Keratinocyte (primary cell): ENCODE data around the gene HOXA11. TPM values are rescaled to one million over a fixed set of nuclear protein-coding genes. Genes with fewer than 3 reads are reported as not detected.

Source experiments
- DNase-seq: peaks from one replicate; pipeline ENCODE4 v3.0.0-alpha.2; 2011; ENCODE audit warnings: low read depth, missing footprints, low spot score
- FAIRE-seq: peaks from 2 replicates; lab custom pipeline; 2011; peaks lifted over from hg19 to GRCh38; lab: Jason Lieb, UNC
- H2AFZ ChIP-seq: 2 replicates; pipeline ENCODE4 v1.6.0; 2012; ENCODE audit warnings: low read length, control low read depth, inconsistent platforms; ENCODE audit not compliant: control insufficient read depth
- H3K27ac ChIP-seq: 2 replicates; pipeline ENCODE4 v1.5.1; 2011; ENCODE audit warnings: low read length; ENCODE audit not compliant: control insufficient read depth, insufficient read depth
- H3K27me3 ChIP-seq: 3 replicates; pipeline ENCODE4 v1.6.0; 2011; ENCODE audit warnings: low read length; ENCODE audit not compliant: control insufficient read depth, insufficient read depth; ENCODE audit errors: extremely low read depth
- H3K36me3 ChIP-seq, 2 experiments: 2 replicates in 1 of 2; 3 replicates in 1 of 2; pipeline ENCODE4 v1.5.1; 2011; ENCODE audit warnings: low read length in 2 of 2, mild to moderate bottlenecking in 1 of 2; ENCODE audit not compliant: control insufficient read depth in 2 of 2, insufficient read depth in 2 of 2; ENCODE audit errors: extremely low read depth in 1 of 2
- H3K4me1 ChIP-seq: 3 replicates; pipeline ENCODE4 v1.5.1; 2011; ENCODE audit warnings: low read length; ENCODE audit not compliant: control insufficient read depth, insufficient read depth; ENCODE audit errors: extremely low read depth
- H3K4me2 ChIP-seq: 3 replicates; pipeline ENCODE4 v1.6.0; 2011; ENCODE audit warnings: low read depth, low read length; ENCODE audit not compliant: control insufficient read depth, insufficient read depth; ENCODE audit errors: extremely low read depth
- H3K4me3 ChIP-seq, 3 experiments: fragments of 200-600 bp in 1 of 3; sonication (generic) in 1 of 3; 2 replicates in 2 of 3; 3 replicates in 1 of 3; pipeline ENCODE4 v1.5.1; 2011 to 2016; ENCODE audit warnings: low read length in 3 of 3, mild to moderate bottlenecking in 3 of 3, control low read depth in 2 of 3, inconsistent platforms in 1 of 3, low read depth in 1 of 3, mixed read lengths in 1 of 3, mixed run types in 1 of 3, moderate library complexity in 1 of 3; ENCODE audit not compliant: control insufficient read depth in 2 of 3, insufficient read depth in 2 of 3; ENCODE audit errors: extremely low read depth in 1 of 3
- H3K79me2 ChIP-seq: 2 replicates; pipeline ENCODE4 v1.6.0; 2012; ENCODE audit warnings: low read length; ENCODE audit not compliant: control insufficient read depth, insufficient read depth
- H3K9ac ChIP-seq: 3 replicates; pipeline ENCODE4 v1.6.0; 2011; ENCODE audit warnings: low read length; ENCODE audit not compliant: control insufficient read depth, insufficient read depth; ENCODE audit errors: extremely low read depth
- H3K9me1 ChIP-seq: 3 replicates; pipeline ENCODE4 v1.6.0; 2011; ENCODE audit warnings: low read length; ENCODE audit not compliant: control insufficient read depth, insufficient read depth; ENCODE audit errors: extremely low read depth
- H3K9me3 ChIP-seq: 2 replicates; pipeline ENCODE4 v1.5.1; 2012; ENCODE audit warnings: low read depth, low read length; ENCODE audit not compliant: control insufficient read depth
- H4K20me1 ChIP-seq: 3 replicates; pipeline ENCODE4 v1.6.0; 2011; ENCODE audit warnings: low read length; ENCODE audit not compliant: control insufficient read depth, insufficient read depth; ENCODE audit errors: extremely low read depth
- CTCF ChIP-seq, 3 experiments: IDR thresholded peaks in 1 of 3; conservative IDR thresholded peaks in 1 of 3; optimal IDR thresholded peaks in 1 of 3; 2 replicates in 2 of 3; 3 replicates in 1 of 3; pipeline versions ENCODE3 to v1.5.1; 2011; ENCODE audit warnings: low read length in 3 of 3, mild to moderate bottlenecking in 3 of 3, moderate library complexity in 2 of 3, control low read depth in 1 of 3, inconsistent platforms in 1 of 3; ENCODE audit not compliant: insufficient read depth in 2 of 3; ENCODE audit errors: extremely low read depth in 1 of 3
- EZH2 ChIP-seq: IDR thresholded peaks from one replicate; pipeline ENCODE4 v1.6.1; 2012; ENCODE audit warnings: inconsistent platforms, mild to moderate bottlenecking, low read length, moderate library complexity
- dilution Hi-C: fragments of 300-500 bp; cut with MboI; formaldehyde crosslinking; loops from one replicate; pipeline ENCODE4 v1.7.0; 2020; ENCODE audit warnings: low sequenced_read_pairs; ENCODE audit not compliant: extremely low pct_ligation_motif_present
- polyA plus RNA-seq, 5 experiments: library from polyadenylated mRNA; depleted of rRNA in 3 of 5; stranded (reverse) in 3 of 5; stranded (forward) in 1 of 5; unstranded in 1 of 5; fragments of >200 nt; gene quantifications; 1 replicate in 1 of 5; 2 replicates in 3 of 5; 3 replicates in 1 of 5; pipeline versions ENCODE4 v1.2.1 to v1.2.3, GENCODE V29; 2011 to 2012; ENCODE audit warnings: missing spikeins in 2 of 5, low read depth in 1 of 5, low replicate concordance in 1 of 5

Gene HOXA11
- polyA plus RNA-seq, 1 donor (not counting 4 experiments of a cell fraction or from before 2014, with no cell fraction given), result 0.07 TPM

GRCh38 chr7:27164367-27165088 is 20.5 kb downstream of the HOXA11 start:
- dilution Hi-C loops, result no loop called here
- Histone ChIP-seq H3K4me2 (peak overlapping the region; percentile 98), H3K27me3 (no peaks in the 10 kb centered on the region), H2AFZ (peak overlapping the region; percentile 95), H3K9me3 (no peaks in the 10 kb centered on the region), H3K4me3 (peak overlapping the region; percentile 78 to 94 (median 84)), H4K20me1 (no peaks in the 10 kb centered on the region), H3K9ac (peak overlapping the region; percentile 83), H3K9me1 (no peaks in the 10 kb centered on the region), H3K27ac (peak overlapping the region; percentile 87), H3K36me3 (peaks cover 4 to 10% of the 10 kb centered on the region in 2 experiments), H3K4me1 (peaks cover 27% of the 10 kb centered on the region), H3K79me2 (peaks cover 75% of the 10 kb centered on the region)
- no peak for FAIRE-seq
- TF ChIP-seq EZH2 (no peak), CTCF (optimal IDR thresholded peaks at IDR 0.05 in 1 of 3, IDR thresholded peaks at IDR 0.05 in 1 of 3, conservative IDR thresholded peaks at IDR 0.05 in 1 of 3; ENCODE audit: extremely low read depth in 1 of 3, insufficient read depth in 2 of 3, low read length in 3 of 3) (peak in 2 of 3 experiments; percentile 33 to 40)
- no peak for DNase-seq

GRCh38 chr7:27164045-27164366 is 21.0 kb downstream of the HOXA11 start:
- peak overlapping the region; percentile 78 to 94 (median 84) for H3K4me3 ChIP-seq
- H3K36me3 ChIP-seq, result peaks cover 4 to 10% of the 10 kb centered on the region in 2 experiments
- peak overlapping the region; percentile 9 for H2AFZ ChIP-seq
- TF ChIP-seq CTCF (optimal IDR thresholded peaks at IDR 0.05 in 1 of 3, IDR thresholded peaks at IDR 0.05 in 1 of 3, conservative IDR thresholded peaks at IDR 0.05 in 1 of 3; ENCODE audit: extremely low read depth in 1 of 3, insufficient read depth in 2 of 3, low read length in 3 of 3) (no peak), EZH2 (no peak)
- H3K9ac ChIP-seq, result peak overlapping the region; percentile 83
- peaks cover 76% of the 10 kb centered on the region for H3K79me2 ChIP-seq
- H3K4me2 ChIP-seq, result peak overlapping the region; percentile 98
- H3K4me1 ChIP-seq, result peaks cover 32% of the 10 kb centered on the region
- DNase-seq (no peak), FAIRE-seq (no peak)
- H3K27me3 ChIP-seq, result no peaks in the 10 kb centered on the region
- no peaks in the 10 kb centered on the region for H4K20me1 ChIP-seq
- dilution Hi-C loops, result no loop called here
- peak overlapping the region; percentile 87 for H3K27ac ChIP-seq
- no peaks in the 10 kb centered on the region for H3K9me1 ChIP-seq
- no peaks in the 10 kb centered on the region for H3K9me3 ChIP-seq
